Measurements from ENCODE around the gene MTTP. TPM values are rescaled to one million over a fixed set of nuclear protein-coding genes. Genes with fewer than 3 reads are reported as not detected.

Gene MTTP
- total and polyA plus RNA-seq, 2 donors (not counting 1 experiment from before 2014, with no cell fraction given): 0.03 TPM; not detected in 1

DNA sequence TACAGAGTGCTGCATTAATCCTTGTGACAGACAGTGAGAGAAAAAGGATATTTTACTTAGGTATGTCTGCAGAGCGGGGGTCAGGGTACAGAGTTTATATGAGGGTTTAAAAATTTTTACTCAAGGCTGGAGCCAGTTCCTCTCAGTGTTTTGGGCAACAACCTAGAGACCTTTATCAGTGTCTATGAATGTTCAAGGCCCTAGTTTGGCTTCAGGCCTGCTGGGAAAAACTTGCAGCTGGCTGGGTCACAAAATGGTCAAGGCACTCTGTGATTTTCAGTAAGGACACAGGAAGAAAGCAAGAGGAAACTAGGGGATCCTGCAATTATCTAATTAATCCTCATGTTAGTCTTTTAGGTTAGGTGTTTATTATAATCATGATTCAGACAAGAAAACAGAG is 93.8 kb downstream of the MTTP start:
- POLR2A ChIA-PET: no interaction called here
- no peaks in the 10 kb centered on the region for H3K4me1 ChIP-seq (ENCODE audit: control insufficient read depth in 2 of 2, insufficient read depth in 2 of 2, low read length in 2 of 2)
- CTCF ChIA-PET: no interaction called here
- ATAC-seq (ENCODE audit: low read depth) (no peak), DNase-seq (no peak)
- Mint-ChIP-seq H3K4me3 (no peak overlapping the region), H3K4me1 (no peaks in the 10 kb centered on the region), H3K27me3 (peaks cover 7% of the 10 kb centered on the region), H3K9me3 (ENCODE audit: insufficient read depth) (peaks cover 13% of the 10 kb centered on the region), H3K27ac (no peak overlapping the region)
- H4K20me1 ChIP-seq (ENCODE audit: control insufficient read depth, insufficient read depth, low read length, poor library complexity, severe bottlenecking): no peaks in the 10 kb centered on the region
- no peaks in the 10 kb centered on the region for H3K79me2 ChIP-seq (ENCODE audit: control insufficient read depth, insufficient read depth, low read length)
- no peak overlapping the region for H2AFZ ChIP-seq (ENCODE audit: insufficient read depth, low read depth, low read length, poor library complexity, severe bottlenecking)
- 89% methylated on average over 1 of the region's 1 CpG for WGBS (ENCODE audit: insufficient coverage)
- H3K27ac ChIP-seq (ENCODE audit: low read length in 2 of 2): no peak overlapping the region
- no peak overlapping the region for H3K4me2 ChIP-seq (replicated peaks; ENCODE audit: low read depth, low read length, poor library complexity, severe bottlenecking)
- H3K9me3 ChIP-seq (ENCODE audit: control extremely low read depth in 1 of 3, control insufficient read depth in 2 of 3, insufficient read depth in 1 of 3, low read length in 2 of 3): peaks cover 4 to 8% (median 6%) of the 10 kb centered on the region in 3 donors
- no peak overlapping the region for H3K9ac ChIP-seq (ENCODE audit: low read length)
- no peak for TF ChIP-seq EZH2 (IDR thresholded peaks at IDR 0.05; ENCODE audit: borderline replicate concordance, insufficient read depth, low read depth, low read length, poor library complexity, severe bottlenecking)
- TF ChIP-seq, protein P1, sequence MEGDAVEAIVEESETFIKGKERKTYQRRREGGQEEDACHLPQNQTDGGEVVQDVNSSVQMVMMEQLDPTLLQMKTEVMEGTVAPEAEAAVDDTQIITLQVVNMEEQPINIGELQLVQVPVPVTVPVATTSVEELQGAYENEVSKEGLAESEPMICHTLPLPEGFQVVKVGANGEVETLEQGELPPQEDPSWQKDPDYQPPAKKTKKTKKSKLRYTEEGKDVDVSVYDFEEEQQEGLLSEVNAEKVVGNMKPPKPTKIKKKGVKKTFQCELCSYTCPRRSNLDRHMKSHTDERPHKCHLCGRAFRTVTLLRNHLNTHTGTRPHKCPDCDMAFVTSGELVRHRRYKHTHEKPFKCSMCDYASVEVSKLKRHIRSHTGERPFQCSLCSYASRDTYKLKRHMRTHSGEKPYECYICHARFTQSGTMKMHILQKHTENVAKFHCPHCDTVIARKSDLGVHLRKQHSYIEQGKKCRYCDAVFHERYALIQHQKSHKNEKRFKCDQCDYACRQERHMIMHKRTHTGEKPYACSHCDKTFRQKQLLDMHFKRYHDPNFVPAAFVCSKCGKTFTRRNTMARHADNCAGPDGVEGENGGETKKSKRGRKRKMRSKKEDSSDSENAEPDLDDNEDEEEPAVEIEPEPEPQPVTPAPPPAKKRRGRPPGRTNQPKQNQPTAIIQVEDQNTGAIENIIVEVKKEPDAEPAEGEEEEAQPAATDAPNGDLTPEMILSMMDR (IDR thresholded peaks at IDR 0.05): no peak
- H3K36me3 ChIP-seq (replicated peaks in 1 of 2; ENCODE audit: control extremely low read depth in 1 of 2, control insufficient read depth in 1 of 2, extremely low read depth in 1 of 2, insufficient read depth in 2 of 2, low read length in 1 of 2): no peaks in the 10 kb centered on the region
- intact Hi-C loops (cut with micrococcal nuclease): no loop called here
- H3K4me3 ChIP-seq (ENCODE audit: control extremely low read depth in 1 of 5, extremely low read depth in 1 of 5, insufficient read depth in 1 of 5, low read depth in 2 of 5, low read length in 4 of 5): no peak overlapping the region
- peaks cover 0 to 5% (median 0%) of the 10 kb centered on the region in 4 experiments for H3K27me3 ChIP-seq (replicated peaks in 1 of 4; ENCODE audit: control extremely low read depth in 1 of 4, control insufficient read depth in 3 of 4, insufficient read depth in 4 of 4, low read length in 3 of 4)

DNA sequence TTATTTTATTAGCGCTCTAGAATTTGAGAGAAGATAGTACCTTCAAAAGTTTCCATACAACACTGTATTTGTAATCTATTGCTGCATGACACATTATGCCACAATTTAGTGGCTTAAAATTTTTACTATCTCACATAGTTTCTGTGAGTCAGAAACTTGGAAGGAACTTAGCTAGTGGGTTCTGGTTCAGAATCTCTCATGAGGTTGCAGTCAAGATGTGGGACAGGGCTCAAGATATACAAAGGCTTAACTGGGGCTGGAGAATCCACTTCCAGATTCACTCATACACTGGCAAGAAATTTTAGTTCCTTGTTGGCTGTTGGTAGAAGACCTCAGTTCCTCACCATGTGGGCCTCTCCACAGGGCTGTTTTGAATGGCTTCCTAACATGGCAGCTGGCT is 94.5 kb downstream of the MTTP start:
- intact Hi-C loops (cut with micrococcal nuclease): no loop called here
- ATAC-seq (ENCODE audit: low read depth): no peak
- DNase-seq: no peak
- Histone ChIP-seq H4K20me1 (ENCODE audit: control insufficient read depth, insufficient read depth, low read length, poor library complexity, severe bottlenecking) (no peaks in the 10 kb centered on the region), H3K9ac (ENCODE audit: low read length) (no peak overlapping the region), H3K4me1 (ENCODE audit: control insufficient read depth in 2 of 2, insufficient read depth in 2 of 2, low read length in 2 of 2) (no peaks in the 10 kb centered on the region), H3K4me2 (replicated peaks; ENCODE audit: low read depth, low read length, poor library complexity, severe bottlenecking) (no peak overlapping the region), H3K9me3 (ENCODE audit: control extremely low read depth in 1 of 3, control insufficient read depth in 2 of 3, insufficient read depth in 1 of 3, low read length in 2 of 3) (peaks cover 4 to 8% (median 6%) of the 10 kb centered on the region in 3 donors), H3K36me3 (replicated peaks in 1 of 2; ENCODE audit: control extremely low read depth in 1 of 2, control insufficient read depth in 1 of 2, extremely low read depth in 1 of 2, insufficient read depth in 2 of 2, low read length in 1 of 2) (no peaks in the 10 kb centered on the region), H3K4me3 (ENCODE audit: control extremely low read depth in 1 of 5, extremely low read depth in 1 of 5, insufficient read depth in 1 of 5, low read depth in 2 of 5, low read length in 4 of 5) (no peak overlapping the region), H3K79me2 (ENCODE audit: control insufficient read depth, insufficient read depth, low read length) (no peaks in the 10 kb centered on the region), H3K27ac (ENCODE audit: low read length in 2 of 2) (no peak overlapping the region), H3K27me3 (replicated peaks in 1 of 4; ENCODE audit: control extremely low read depth in 1 of 4, control insufficient read depth in 3 of 4, insufficient read depth in 4 of 4, low read length in 3 of 4) (peaks cover 0 to 5% (median 0%) of the 10 kb centered on the region in 4 experiments), H2AFZ (ENCODE audit: insufficient read depth, low read depth, low read length, poor library complexity, severe bottlenecking) (no peak overlapping the region)
- ChIA-PET POLR2A (no interaction called here), CTCF (no interaction called here)
- Mint-ChIP-seq H3K27me3 (peaks cover 3% of the 10 kb centered on the region), H3K27ac (no peak overlapping the region), H3K4me3 (no peak overlapping the region), H3K9me3 (ENCODE audit: insufficient read depth) (peaks cover 14% of the 10 kb centered on the region), H3K4me1 (no peaks in the 10 kb centered on the region)
- no peak for TF ChIP-seq EZH2 (IDR thresholded peaks at IDR 0.05; ENCODE audit: borderline replicate concordance, insufficient read depth, low read depth, low read length, poor library complexity, severe bottlenecking)
- TF ChIP-seq, protein P1 (IDR thresholded peaks at IDR 0.05): no peak
- WGBS (ENCODE audit: insufficient coverage): no CpG with 5 or more reads among the region's 1 CpG
